Colonic mucosa (tissue), 4 donors: Measurements from ENCODE around the gene DNTT. TPM values are rescaled to one million over a fixed set of nuclear protein-coding genes. Genes with fewer than 3 reads are reported as not detected.

Experiments used
- DNase-seq: peaks from one replicate; pipeline ENCODE4 v3.0.0-alpha.2; 2020
- H3K27ac ChIP-seq: fragments of 200-600 bp; one replicate; pipeline ENCODE4 v1.8.0; 2021
- H3K27me3 ChIP-seq: fragments of 200-600 bp; one replicate; pipeline ENCODE4 v1.8.0; 2021
- H3K36me3 ChIP-seq: fragments of 200-600 bp; one replicate; pipeline ENCODE4 v1.8.0; 2021
- H3K4me1 ChIP-seq: fragments of 200-600 bp; one replicate; pipeline ENCODE4 v1.8.0; 2021; ENCODE audit warnings: mild to moderate bottlenecking
- H3K4me3 ChIP-seq: fragments of 200-600 bp; one replicate; pipeline ENCODE4 v1.8.0; 2021
- H3K9ac ChIP-seq, 2 donors: one replicate each; pipeline ENCODE4 v1.7.0; 2013; ENCODE audit warnings: control low read depth in 2 of 2, low read depth in 2 of 2, low read length in 2 of 2
- H3K9me3 ChIP-seq: fragments of 200-600 bp; one replicate; pipeline ENCODE4 v1.8.0; 2021
- intact Hi-C: fragments of 100-400 bp; cut with DNase I; formaldehyde crosslinking; loops from one replicate; pipeline ENCODE4 v1.14.1; 2022
- total RNA-seq, 2 donors: library from RNA; stranded (reverse); fragmentation: NEBNext Ultra II Directional in 1 of 2; extraction: Animal tissue kit (Norgen Biotek cat#: 25700) in 1 of 2; gene quantifications; one replicate each; pipeline ENCODE4 v1.2.1, GENCODE V29; 2021
- TF ChIP-seq, protein P1 (sequence below): fragments of 200-600 bp; IDR thresholded peaks from one replicate; pipeline ENCODE4 v1.8.0; 2022; ENCODE audit warnings: antibody characterized with exemption, mild to moderate bottlenecking
- donor health status: healthy.
- donor health status: DM: no; HTN: no; CAD: no.
- donor health status: DM: no; HTN: no; CAD: no.

The DNTT gene
- total RNA-seq, 2 donors from 2014 or later = not detected

GRCh38 chr10:96285331-96285752 lies 18.9 kb upstream of the DNTT start:
- peaks cover 15% of the 10 kb centered on the region for H3K4me1 ChIP-seq
- DNase-seq = peak; percentile 76
- H3K27me3 ChIP-seq = no peaks in the 10 kb centered on the region
- no peaks in the 10 kb centered on the region for H3K36me3 ChIP-seq
- H3K9ac ChIP-seq = no peak overlapping the region
- no peak overlapping the region for H3K4me3 ChIP-seq
- no peaks in the 10 kb centered on the region for H3K9me3 ChIP-seq
- TF ChIP-seq, protein P1, sequence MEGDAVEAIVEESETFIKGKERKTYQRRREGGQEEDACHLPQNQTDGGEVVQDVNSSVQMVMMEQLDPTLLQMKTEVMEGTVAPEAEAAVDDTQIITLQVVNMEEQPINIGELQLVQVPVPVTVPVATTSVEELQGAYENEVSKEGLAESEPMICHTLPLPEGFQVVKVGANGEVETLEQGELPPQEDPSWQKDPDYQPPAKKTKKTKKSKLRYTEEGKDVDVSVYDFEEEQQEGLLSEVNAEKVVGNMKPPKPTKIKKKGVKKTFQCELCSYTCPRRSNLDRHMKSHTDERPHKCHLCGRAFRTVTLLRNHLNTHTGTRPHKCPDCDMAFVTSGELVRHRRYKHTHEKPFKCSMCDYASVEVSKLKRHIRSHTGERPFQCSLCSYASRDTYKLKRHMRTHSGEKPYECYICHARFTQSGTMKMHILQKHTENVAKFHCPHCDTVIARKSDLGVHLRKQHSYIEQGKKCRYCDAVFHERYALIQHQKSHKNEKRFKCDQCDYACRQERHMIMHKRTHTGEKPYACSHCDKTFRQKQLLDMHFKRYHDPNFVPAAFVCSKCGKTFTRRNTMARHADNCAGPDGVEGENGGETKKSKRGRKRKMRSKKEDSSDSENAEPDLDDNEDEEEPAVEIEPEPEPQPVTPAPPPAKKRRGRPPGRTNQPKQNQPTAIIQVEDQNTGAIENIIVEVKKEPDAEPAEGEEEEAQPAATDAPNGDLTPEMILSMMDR = no peak
- intact Hi-C loops = no loop called here
- no peak overlapping the region for H3K27ac ChIP-seq

DNA sequence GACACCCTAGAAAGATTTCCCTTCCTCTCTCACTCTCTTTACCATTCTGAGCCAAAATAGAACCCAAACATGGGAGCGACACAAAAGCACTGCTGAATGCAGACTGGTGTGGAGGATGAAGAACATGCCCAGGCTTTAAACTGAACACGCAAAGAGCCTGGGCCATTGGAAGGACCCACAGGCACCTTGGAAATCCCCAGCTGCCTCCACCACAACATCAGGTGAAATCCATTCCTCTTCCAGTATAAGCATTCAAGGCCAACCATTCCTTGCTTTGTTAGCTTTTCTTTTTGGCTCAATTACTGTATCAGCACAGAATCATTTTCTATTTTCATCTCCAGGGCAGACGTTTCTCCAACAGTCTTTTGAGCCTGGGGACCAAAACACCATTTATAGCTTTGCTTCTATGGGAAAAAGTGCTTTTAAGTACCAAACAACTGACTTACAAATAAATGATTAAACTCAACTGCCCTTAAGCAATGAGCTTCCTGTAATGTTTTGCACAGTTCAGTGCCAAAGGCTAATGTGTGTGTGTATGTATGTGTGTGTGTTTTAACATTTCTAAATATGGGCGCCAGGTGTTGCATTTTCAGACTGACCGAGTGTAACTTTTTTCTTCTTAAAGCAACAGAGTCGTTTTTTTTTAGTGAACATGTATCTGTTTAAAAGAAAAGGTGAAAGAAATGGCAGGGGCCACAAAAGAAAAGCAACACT lies 16.7 kb upstream of the DNTT start:
- Histone ChIP-seq H3K27me3 (no peaks in the 10 kb centered on the region), H3K4me3 (no peak overlapping the region), H3K9ac (peak overlapping the region in 1 of 2 donors; percentile 62), H3K36me3 (no peaks in the 10 kb centered on the region), H3K27ac (peak overlapping the region; percentile 74), H3K4me1 (peaks cover 15% of the 10 kb centered on the region), H3K9me3 (no peaks in the 10 kb centered on the region)
- DNase-seq = peak; percentile 64
- intact Hi-C loops = no loop called here
- TF ChIP-seq, protein P1 = no peak

DNA sequence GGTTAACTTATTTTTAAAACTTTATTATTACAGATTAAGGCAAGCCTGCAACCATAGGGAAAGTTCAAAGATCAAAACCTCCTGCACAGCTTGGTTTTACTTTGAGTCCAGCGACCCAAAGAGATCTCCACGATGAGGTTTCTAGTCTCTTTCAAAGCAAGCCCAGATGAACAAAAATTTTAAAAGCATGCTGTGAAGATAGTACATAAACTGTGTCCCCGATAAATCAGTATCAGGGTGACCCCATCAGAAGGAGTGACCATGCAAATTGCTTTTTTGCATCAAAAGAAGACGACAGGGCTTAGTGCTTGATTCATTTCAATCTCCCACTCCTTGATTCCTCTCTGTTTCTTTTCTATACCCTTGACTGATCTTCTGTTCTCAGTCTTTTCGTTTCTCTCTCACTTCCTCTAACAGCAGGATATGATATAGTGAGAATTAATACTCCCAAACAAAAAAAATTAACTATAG lies 16.0 kb upstream of the DNTT start:
- Histone ChIP-seq H3K9ac (peak overlapping the region in 1 of 2 donors; percentile 51), H3K27ac (peak overlapping the region; percentile 74), H3K36me3 (no peaks in the 10 kb centered on the region), H3K9me3 (no peaks in the 10 kb centered on the region), H3K27me3 (no peaks in the 10 kb centered on the region), H3K4me1 (peaks cover 15% of the 10 kb centered on the region), H3K4me3 (no peak overlapping the region)
- DNase-seq = no peak
- TF ChIP-seq, protein P1 = no peak
- intact Hi-C loops = no loop called here

GRCh38 chr10:96289218-96289910 lies 14.9 kb upstream of the DNTT start:
- no peak overlapping the region for H3K4me3 ChIP-seq
- H3K36me3 ChIP-seq = no peaks in the 10 kb centered on the region
- no peak overlapping the region for H3K9ac ChIP-seq
- H3K9me3 ChIP-seq = no peaks in the 10 kb centered on the region
- H3K27ac ChIP-seq = no peak overlapping the region
- intact Hi-C loops = no loop called here
- DNase-seq = no peak
- H3K27me3 ChIP-seq = no peaks in the 10 kb centered on the region
- TF ChIP-seq, protein P1 = no peak
- peaks cover 15% of the 10 kb centered on the region for H3K4me1 ChIP-seq

DNA sequence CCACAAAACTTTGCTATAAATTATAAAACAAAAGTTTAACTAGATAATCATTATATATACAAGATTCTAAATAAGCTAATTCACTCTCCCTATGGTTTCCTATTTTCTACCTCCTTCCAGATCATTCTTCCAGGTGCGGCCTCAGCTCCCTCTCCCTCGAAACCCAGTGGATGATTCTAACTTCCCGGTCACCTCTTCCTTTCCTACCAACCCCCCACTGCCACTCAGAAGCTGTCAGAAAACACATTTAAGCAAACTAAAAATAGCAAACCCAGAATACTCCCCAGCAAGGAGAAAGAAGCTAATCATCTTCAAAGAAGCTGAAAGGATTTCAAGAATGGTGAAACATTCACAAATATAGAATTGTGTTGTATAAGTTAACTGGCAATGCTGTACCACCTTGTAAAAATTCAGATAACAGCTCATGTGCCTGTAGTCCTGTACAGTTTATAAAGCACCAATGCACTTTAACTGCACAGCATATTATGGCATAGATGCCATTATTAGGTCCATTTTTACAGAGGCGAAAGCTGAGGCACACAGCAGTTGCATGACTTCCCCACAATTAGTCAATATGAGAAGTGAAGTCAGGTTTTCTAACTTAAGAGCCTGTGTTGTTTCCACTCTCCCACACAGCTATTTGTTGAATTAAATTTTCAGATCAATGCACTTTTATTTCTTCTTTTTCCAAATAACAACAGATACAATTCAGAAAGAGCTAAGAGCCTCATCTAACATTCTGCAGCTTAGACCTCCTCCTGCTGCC lies 13.7 kb upstream of the DNTT start:
- Histone ChIP-seq H3K9ac (no peak overlapping the region), H3K9me3 (no peaks in the 10 kb centered on the region), H3K4me3 (no peak overlapping the region), H3K36me3 (no peaks in the 10 kb centered on the region), H3K27ac (no peak overlapping the region), H3K4me1 (peaks cover 10% of the 10 kb centered on the region), H3K27me3 (no peaks in the 10 kb centered on the region)
- intact Hi-C loops = loop anchor here (5.0 kb wide), 1 partner anchor 273 kb away; no protein-coding TSS in a partner anchor
- TF ChIP-seq, protein P1 = no peak
- DNase-seq = no peak
